Endodermal cell (in vitro differentiated cells): ENCODE data around the gene PCDHGA1. TPM values are rescaled to one million over a fixed set of nuclear protein-coding genes. Genes with fewer than 3 reads are reported as not detected.
"Not testable (repeated sequence)": the region's sequence is repeated elsewhere in the genome, so short reads cannot be mapped to it uniquely, and the experiment has no call there.

Experiments
- DNase-seq: peaks from one replicate; pipeline ENCODE4 v3.0.0-alpha.2; 2017
- H3K27ac ChIP-seq: 2 replicates; pipeline ENCODE4 v1.5.1; 2013; ENCODE audit warnings: mild to moderate bottlenecking, low read depth, low read length, moderate library complexity
- H3K27me3 ChIP-seq: 2 replicates; pipeline ENCODE4 v1.6.1; 2013; ENCODE audit warnings: mild to moderate bottlenecking, low read length, moderate library complexity; ENCODE audit not compliant: insufficient read depth, control insufficient read depth, poor library complexity, severe bottlenecking
- H3K36me3 ChIP-seq: 2 replicates; pipeline ENCODE4 v1.7.0; 2013; ENCODE audit warnings: mild to moderate bottlenecking, low read length, moderate library complexity; ENCODE audit not compliant: control insufficient read depth, insufficient read depth
- H3K4me1 ChIP-seq: one replicate; pipeline ENCODE4 v1.7.0; 2013; ENCODE audit warnings: low read length; ENCODE audit not compliant: control insufficient read depth, insufficient read depth
- H3K4me3 ChIP-seq: 2 replicates; pipeline ENCODE4 v1.5.1; 2013; ENCODE audit warnings: mild to moderate bottlenecking, low read length, moderate library complexity
- H3K9ac ChIP-seq: 2 replicates; pipeline ENCODE4 v1.6.1; 2013; ENCODE audit warnings: mild to moderate bottlenecking, low read length, moderate library complexity; ENCODE audit not compliant: poor library complexity, severe bottlenecking; ENCODE audit errors: extremely low read depth
- H3K9me3 ChIP-seq: 2 replicates; pipeline ENCODE4 v1.6.1; 2013; ENCODE audit warnings: mild to moderate bottlenecking, low read length, moderate library complexity; ENCODE audit not compliant: control insufficient read depth
- H3K27ac Mint-ChIP-seq: 2 replicates; pipeline ENCODE4 v1.8.0; 2020; ENCODE audit warnings: mixed read lengths
- H3K27me3 Mint-ChIP-seq: 2 replicates; pipeline ENCODE4 v1.8.0; 2021; ENCODE audit warnings: mild to moderate bottlenecking, mixed read lengths; ENCODE audit not compliant: insufficient read depth
- H3K36me3 Mint-ChIP-seq: 2 replicates; pipeline ENCODE4 v1.8.0; 2020; ENCODE audit warnings: low read depth, mixed read lengths
- H3K4me1 Mint-ChIP-seq: 2 replicates; pipeline ENCODE4 v1.8.0; 2020; ENCODE audit warnings: mixed read lengths
- H3K4me3 Mint-ChIP-seq: 2 replicates; pipeline ENCODE4 v1.8.0; 2020; ENCODE audit warnings: mild to moderate bottlenecking, moderate library complexity, mixed read lengths
- H3K9me3 Mint-ChIP-seq: 2 replicates; pipeline ENCODE4 v1.8.0; 2020; ENCODE audit warnings: mild to moderate bottlenecking, mixed read lengths
- CTCF ChIP-seq: fragments of 200-600 bp; sonication (generic); conservative IDR thresholded peaks from 2 replicates; pipeline ENCODE4 v1.5.0; 2021; ENCODE audit warnings: antibody characterized with exemption, mild to moderate bottlenecking
- WGBS, 2 experiments: methylation state at CpG; one replicate each; pipeline versions ENCODE4 v1.1.5 to v1.1.7; 2013; ENCODE audit warnings: missing lambda C conversion rate in 2 of 2, mixed read lengths in 1 of 2; ENCODE audit not compliant: insufficient coverage in 1 of 2, insufficient read length in 1 of 2; 5-methylcytosine and 5-hydroxymethylcytosine counted together
- total RNA-seq, 2 donors: library from RNA; stranded (reverse); fragmentation: NEBNext Ultra II Directional in 1 of 2; extraction: Animal tissue kit (Norgen Biotek cat#: 25700) in 1 of 2; gene quantifications; 2 replicates in 1 of 2; 3 replicates in 1 of 2; pipeline ENCODE4 v1.2.1, GENCODE V29; 2021

Gene PCDHGA1
- total RNA-seq, 2 donors from 2014 or later: 0.38 to 2.2 TPM

GRCh38 chr5:141397756-141398551 is 67.6 kb downstream of the PCDHGA1 start, which contains the start of gene PCDHGB5:
TSS of gene PCDHGB5 (plus strand) at chr5:141397947. CDS start at chr5:141398128, 181 bp downstream.
- H3K9me3 ChIP-seq: peaks cover 61% of the 10 kb centered on the region
- peaks cover 83% of the 10 kb centered on the region for H3K9me3 Mint-ChIP-seq
- peak; percentile 79 for TF ChIP-seq CTCF
- not testable (repeated sequence) for H3K27ac ChIP-seq, H3K36me3 ChIP-seq, H3K9ac ChIP-seq, H3K27me3 Mint-ChIP-seq, H3K4me1 ChIP-seq, H3K27me3 ChIP-seq, H3K4me1 Mint-ChIP-seq, DNase-seq
- peak within 1 kb of the TSS; percentile 64 for H3K4me3 Mint-ChIP-seq
- H3K4me3 ChIP-seq: peak within 1 kb of the TSS; percentile 0
- H3K36me3 Mint-ChIP-seq: peaks cover 51% of the 10 kb centered on the region
- H3K27ac Mint-ChIP-seq: peak within 1 kb of the TSS; percentile 64
- WGBS, 2 experiments: 80 to 90% methylated on average over 9 to 19 of the region's 43 CpGs

GRCh38 chr5:141398608-141399007 is 68.3 kb downstream of the PCDHGA1 start:
- Histone ChIP-seq H3K27me3 (no peaks in the 10 kb centered on the region), H3K9ac (no peak overlapping the region), H3K4me3 (peak overlapping the region; percentile 0), H3K27ac (no peak overlapping the region), H3K36me3 (no peaks in the 10 kb centered on the region), H3K9me3 (peaks cover 56% of the 10 kb centered on the region), H3K4me1 (no peaks in the 10 kb centered on the region)
- Mint-ChIP-seq H3K27me3 (peaks cover 4% of the 10 kb centered on the region), H3K4me3 (peak overlapping the region; percentile 64), H3K36me3 (peaks cover 51% of the 10 kb centered on the region), H3K9me3 (peaks cover 83% of the 10 kb centered on the region), H3K4me1 (no peaks in the 10 kb centered on the region), H3K27ac (no peak overlapping the region)
- DNase-seq: no peak
- 95 to 96% methylated on average over 15 of the region's 15 CpGs for WGBS, 2 experiments
- TF ChIP-seq CTCF: no peak

- Mint-ChIP-seq H3K36me3 (peaks cover 52% of the 10 kb centered on the region), H3K4me3 (no peak overlapping the region), H3K27me3 (peaks cover 4% of the 10 kb centered on the region), H3K4me1 (no peaks in the 10 kb centered on the region), H3K27ac (no peak overlapping the region), H3K9me3 (peaks cover 84% of the 10 kb centered on the region)
- no peak overlapping the region for H3K4me3 ChIP-seq
- no peak overlapping the region for H3K27ac ChIP-seq
- H3K4me1 ChIP-seq: no peaks in the 10 kb centered on the region
- no peak for DNase-seq
- H3K9me3 ChIP-seq: peaks cover 57% of the 10 kb centered on the region
- TF ChIP-seq CTCF: no peak
- 96 to 98% methylated on average over 57 to 61 of the region's 61 CpGs for WGBS, 2 experiments
- no peak overlapping the region for H3K9ac ChIP-seq
- no peaks in the 10 kb centered on the region for H3K27me3 ChIP-seq
- H3K36me3 ChIP-seq: no peaks in the 10 kb centered on the region
Observed at GRCh38 chr5:141399555-141400258, 69.4 kb downstream of the PCDHGA1 start.
